Uterus (tissue), 2 donors: ENCODE results near the gene ECT2.

Source experiments
- POLR2A ChIP-seq, 2 donors: fragments of 450-650 bp; IDR thresholded peaks; one replicate each; pipeline ENCODE4 v1.6.1; 2016; ENCODE audit warnings: antibody characterized with exemption in 2 of 2, mild to moderate bottlenecking in 1 of 2, moderate library complexity in 1 of 2
- TF ChIP-seq, protein P1 (sequence below), 4 experiments: fragments of 200-600 bp in 2 of 4; fragments of 450-650 bp in 2 of 4; sonication (generic) in 2 of 4; IDR thresholded peaks; one replicate each; pipeline ENCODE4 v1.5.1; 2016 to 2019; ENCODE audit warnings: antibody characterized with exemption in 4 of 4, mild to moderate bottlenecking in 2 of 4, moderate library complexity in 1 of 4

DNA sequence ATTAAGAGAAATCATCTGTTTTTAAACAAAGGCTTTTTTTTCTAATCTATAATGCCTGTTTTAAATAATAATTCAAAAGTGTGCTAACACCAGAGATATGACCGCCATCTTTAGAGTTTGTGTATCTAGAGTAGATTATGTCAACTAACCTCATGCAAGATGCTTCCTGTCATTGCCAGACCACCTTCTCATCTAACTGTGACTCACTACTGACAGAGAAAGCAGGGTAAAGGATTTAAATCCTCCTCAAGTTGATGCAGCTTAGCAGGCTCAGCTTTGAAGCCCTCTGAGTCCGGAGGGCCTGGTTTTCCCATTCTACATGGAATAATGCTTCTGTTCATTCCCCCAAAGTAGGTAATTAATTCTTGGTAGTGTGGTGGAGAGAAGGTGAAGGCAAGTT is 108.5 kb downstream of the ECT2 start:
- TF ChIP-seq, protein P1, sequence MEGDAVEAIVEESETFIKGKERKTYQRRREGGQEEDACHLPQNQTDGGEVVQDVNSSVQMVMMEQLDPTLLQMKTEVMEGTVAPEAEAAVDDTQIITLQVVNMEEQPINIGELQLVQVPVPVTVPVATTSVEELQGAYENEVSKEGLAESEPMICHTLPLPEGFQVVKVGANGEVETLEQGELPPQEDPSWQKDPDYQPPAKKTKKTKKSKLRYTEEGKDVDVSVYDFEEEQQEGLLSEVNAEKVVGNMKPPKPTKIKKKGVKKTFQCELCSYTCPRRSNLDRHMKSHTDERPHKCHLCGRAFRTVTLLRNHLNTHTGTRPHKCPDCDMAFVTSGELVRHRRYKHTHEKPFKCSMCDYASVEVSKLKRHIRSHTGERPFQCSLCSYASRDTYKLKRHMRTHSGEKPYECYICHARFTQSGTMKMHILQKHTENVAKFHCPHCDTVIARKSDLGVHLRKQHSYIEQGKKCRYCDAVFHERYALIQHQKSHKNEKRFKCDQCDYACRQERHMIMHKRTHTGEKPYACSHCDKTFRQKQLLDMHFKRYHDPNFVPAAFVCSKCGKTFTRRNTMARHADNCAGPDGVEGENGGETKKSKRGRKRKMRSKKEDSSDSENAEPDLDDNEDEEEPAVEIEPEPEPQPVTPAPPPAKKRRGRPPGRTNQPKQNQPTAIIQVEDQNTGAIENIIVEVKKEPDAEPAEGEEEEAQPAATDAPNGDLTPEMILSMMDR (IDR thresholded peaks at IDR 0.05): no peak
- no peak for TF ChIP-seq POLR2A (IDR thresholded peaks at IDR 0.05)
